GM18907 (cell line): ENCODE measurements around the gene XYLT1.

ENCODE experiments used
- ATAC-seq: cut with Tn5 transposase; IDR thresholded peaks from one replicate; pipeline ENCODE4 v1.9.1; 2021; ENCODE audit warnings: mild to moderate bottlenecking, moderate library complexity; ENCODE audit not compliant: unreplicated experiment

Gene XYLT1

DNA sequence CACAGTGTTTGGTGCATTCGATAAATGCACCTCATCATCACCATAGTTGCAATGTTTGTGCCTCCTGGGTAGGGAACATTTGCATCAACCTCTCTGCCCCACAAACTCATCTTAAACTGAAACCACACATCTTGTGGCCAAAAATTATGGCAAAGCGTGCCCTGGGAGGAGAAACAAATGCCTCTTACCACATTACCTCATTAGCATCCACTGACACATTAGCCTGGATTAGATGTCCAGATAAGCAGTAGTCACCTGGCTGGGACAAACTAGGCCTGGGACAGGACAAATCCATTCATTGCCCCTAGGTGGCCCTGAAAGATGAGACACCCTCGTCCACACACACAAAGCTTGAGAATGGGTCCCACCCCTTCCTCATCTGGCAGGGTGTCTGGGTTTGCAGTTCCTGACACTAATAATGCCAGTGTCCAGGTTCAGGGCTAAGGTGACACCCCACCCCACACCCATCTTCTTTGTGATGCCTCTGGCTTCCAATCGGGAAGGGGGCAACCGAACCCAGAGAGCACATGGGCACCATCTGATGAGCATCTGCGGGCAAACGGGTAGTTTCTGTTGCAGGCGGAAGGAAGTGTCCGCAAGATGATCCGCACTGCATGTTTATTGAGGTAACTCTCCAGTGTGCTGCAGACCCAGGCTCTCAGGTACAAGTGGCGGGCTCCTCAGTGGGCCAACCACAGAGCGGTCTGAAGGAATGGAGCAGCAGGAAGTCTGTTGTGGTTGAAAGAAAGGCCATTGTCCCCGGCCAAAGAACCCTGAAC, 8.6 kb downstream of the XYLT1 start:
- ATAC-seq, result peak; percentile 60

DNA sequence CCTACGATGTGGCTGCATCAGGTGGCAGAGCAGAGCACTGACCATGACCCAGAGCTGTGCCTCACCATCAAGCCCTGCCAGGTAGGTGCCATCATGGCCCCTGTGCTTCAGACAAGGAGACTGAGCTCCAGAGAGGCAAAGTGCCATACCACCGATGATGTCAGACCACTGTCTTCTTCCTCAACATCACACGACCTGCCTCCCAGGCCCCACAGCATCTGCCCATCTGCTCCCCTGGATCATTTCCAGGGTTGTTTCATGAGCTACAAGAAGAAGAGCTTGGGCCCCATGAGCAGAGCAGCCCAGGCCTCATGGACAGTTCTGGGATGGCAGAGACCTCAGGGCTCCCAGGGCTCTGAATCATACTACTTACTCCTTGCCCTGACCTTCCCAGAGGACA, 9.9 kb downstream of the XYLT1 start:
- no peak for ATAC-seq

DNA sequence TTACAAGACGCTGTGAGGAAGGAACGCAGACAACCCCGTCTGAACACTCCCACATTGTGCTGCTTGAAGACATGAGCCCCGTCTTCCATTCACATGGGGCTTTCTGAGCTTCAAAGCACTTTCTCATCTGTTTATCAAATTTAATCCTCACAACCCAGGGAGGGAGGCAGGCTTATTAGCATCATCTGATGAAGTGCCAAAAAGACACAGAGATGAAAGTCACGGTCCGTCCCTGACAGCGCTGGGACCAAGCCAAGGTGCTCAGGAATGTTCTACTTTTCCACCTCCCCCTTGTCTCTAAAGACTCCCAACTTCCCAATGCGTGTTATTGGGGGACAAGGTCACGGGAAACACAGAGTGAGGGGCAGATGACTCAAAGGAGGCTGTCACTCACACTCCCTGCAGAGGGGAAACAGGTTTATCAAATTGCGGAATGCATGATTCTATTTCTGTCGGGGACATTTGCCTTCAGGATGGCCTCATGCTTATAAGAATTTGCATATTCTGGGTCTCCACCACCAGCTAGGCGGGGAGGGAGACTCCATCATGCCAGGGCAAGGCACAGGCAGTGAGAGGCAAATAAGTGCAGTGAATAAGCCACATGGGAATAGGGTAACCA, 10.7 kb downstream of the XYLT1 start:
- ATAC-seq, result no peak

DNA sequence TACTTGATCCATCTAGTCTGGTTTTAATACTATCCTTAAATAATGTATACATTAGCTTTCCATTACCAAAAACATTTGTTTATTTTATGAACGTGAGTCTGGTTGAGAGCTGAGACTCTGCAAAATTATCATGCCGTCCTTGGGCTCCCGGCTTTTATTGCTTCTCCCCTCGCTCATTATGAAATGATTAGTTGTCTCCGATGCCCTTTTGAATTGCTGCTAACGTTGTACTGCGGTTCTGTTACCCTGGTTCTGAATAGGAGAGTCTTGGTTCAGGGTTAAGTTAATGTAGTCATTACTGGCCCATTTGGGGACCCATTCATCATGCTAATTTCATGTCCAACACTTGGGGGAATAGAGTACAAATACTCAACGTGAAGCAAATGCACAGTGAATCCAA, 12.8 kb downstream of the XYLT1 start:
- ATAC-seq, result no peak

DNA sequence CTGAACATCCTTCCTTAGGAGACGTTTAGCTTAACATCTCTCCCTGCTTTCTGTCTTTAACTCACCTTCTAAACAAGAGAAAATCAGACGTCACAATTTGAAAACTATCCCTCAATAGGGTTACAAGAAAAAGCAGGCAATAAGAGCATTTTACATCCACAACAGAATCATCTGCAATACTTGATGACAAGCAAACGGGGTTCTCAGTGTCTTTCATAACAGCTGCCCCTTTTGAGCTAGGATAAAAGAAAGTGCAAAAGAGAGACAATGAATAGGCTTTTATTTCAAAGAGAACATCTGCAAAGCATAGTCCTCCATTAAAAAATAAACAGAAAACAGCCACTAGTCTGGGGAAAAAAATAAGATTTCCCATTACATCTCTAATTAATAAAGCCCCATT, 13.2 kb downstream of the XYLT1 start:
- ATAC-seq, result no peak

DNA sequence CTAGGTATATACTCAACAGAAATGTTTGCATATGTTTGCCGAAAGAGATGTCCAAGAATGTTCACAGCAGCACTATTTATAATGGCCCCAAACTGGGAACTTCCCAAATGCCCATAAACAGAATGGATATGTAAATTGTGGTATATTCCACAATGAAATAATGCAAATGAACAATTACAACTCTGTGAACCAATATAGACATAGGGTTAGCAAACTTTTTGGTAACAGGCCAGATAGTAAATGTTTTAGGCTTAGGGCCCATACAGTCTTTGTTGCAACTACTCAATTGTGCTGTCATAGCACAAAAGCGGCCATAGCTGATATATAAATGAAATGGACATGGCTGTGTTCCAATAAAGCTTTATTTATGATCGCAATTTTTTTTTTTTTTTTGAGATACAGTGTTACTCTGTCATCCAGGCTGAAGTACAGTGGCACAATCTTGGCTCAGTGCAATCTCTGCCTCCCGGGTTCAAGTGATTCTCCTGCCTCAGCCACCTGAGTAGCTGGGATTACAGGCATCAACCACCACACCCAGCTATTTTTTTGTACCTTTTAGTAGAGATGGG, 16.5 kb downstream of the XYLT1 start:
- ATAC-seq, result no peak

DNA sequence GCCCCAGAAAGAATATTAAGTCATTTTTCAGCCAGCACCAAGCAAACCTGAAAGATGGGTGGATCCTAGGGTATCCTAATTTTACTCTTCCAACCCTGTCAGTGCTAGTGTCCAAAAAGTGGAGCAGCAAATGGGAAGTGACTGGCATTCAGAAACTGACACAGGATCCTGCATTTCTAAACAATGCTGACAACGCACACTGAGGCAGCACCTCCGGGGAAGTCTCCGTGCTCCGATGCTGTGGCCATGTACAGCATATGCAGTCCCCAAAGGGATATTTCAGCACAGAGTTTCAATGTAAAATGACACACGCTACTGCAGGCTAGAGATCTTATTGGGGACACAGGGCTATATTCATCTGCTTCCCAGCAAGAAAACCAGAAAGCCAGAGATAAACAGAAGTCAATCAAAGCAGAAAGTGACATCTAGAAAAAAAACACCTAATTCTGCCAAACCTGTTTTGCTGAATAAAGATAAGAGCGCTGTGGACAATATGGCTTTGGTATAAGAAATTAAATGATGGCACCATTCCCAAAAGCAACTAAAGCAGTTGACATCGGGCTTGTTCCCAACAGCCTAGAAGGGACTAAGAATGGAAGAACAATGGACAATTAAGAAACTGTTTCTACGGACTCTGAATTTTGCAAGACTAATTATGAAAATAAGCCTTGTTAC, 17.3 kb downstream of the XYLT1 start:
- no peak for ATAC-seq

DNA sequence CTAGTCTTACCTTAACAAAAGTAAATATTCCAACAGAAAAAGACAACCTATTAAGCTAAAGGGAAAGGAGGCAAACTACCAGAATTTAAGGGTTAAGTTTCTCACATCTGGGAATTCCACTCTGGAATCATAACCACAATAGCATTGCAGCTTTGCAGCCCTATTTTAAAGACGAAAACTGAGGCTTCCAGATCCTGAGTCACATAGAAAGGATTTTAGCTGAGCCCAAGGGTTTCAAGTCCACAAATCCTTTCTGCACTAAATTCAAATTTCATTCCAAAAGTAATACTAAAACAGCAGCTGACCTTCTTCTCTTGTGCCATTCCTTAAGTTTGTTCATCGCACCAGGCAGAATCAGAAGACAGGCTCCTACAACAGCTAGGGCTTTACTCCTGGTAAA, 17.8 kb downstream of the XYLT1 start:
- ATAC-seq, result no peak

DNA sequence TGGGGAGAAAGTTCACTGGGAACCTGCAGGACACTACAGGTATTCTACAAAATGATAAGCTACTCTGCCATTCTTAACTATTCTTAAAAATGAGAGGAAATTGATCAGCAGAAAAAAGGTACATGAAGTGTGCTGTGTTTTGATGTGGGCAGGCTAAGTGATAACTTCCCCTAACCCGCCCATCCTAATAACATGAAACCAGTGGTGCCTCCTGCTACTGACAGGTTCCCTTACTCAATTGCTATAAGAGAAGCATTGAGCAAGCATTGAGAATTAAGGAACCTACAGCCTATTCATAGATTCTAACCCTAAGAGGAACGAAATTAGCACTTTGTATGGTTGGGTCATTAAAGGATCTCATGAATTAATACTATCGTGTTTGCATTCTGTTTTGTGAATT, 18.9 kb downstream of the XYLT1 start:
- no peak for ATAC-seq

DNA sequence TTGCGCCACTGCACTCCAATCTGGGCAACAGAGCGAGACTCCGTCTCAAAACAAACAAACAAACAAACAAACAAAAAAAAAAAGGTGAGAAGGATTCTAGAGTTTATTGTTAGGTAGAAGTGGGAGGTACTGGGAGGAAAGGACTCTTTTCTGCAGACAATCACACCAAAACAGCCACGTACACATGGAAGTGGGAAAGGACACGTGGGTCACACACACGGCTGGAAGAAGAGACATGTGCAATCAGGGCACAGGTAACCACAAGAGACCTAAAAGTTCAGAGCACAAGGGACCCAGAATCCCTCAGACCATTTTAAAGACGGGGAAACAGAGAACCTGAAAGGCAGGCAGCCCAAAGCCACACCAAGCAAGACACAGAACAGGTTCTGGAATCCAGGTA, 20.5 kb downstream of the XYLT1 start:
- ATAC-seq, result no peak

DNA sequence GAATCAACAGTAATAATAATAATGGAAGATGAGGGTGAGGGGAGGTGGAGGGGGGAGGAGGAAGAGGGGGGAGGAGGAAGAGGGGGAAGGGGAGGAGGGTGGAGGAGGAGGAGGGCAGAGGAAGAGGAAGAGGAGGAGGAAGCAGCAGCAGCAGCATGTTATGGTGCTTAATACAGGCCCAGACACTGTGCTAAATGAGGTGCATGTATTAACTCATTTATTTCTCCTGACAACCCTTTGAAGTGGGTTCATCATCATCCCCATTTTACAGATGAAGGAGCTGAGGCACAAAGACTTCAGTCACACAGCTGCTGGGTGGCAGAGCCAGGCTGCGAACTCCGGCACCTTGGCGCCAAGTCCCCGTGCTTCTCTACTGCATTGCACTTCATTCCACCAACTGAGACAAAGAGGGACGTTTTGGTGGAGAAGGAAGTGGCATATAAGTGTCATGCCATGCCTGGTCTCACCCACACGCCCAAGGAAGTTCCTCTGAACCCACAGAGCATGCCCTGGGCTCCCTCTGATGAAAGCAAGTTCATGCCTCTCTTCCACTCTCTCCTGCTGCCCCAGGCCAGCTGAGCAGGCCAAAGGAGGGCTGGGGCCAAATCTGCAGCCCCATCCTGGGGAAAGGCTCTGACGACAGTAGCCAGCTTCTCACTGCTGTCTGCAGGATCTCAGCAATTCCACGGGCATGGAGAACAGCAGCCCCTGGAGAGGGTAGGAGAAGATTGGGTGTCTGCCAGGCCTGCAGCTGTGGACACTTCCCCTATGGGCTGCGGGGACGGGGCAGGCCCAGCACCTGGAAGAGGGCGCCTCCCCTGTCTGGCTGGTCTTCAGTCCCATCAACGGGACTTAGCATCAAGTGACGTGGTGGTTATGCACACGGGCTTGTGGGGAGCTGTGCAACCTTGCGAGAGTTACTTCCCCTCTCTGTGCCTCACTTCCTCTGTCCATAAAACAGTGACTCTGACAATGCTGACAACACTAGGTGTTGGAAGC, 21.8 kb downstream of the XYLT1 start:
- ATAC-seq, result no peak

DNA sequence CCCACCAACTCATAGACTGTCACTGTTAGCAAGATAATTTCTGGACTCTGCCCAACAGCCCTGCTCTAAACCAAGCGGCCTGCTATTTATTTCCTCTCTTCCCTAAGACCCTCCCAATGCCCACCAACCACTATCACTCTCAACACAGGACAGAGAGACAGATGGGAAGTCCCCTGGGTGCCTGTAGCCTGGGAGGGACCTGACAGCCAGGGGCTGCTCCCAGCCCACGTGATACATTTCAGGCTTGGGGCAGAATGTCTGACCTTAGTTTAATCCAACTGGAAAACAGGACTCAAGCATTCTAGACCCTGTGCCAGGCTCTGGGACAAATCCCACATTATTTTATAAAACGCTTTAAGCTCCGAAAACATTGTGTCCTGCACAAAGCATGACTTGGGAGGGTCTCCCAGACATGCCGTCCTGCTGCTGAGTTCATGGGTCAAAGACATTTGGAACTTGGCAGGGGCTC, 23.6 kb downstream of the XYLT1 start:
- ATAC-seq, result no peak

DNA sequence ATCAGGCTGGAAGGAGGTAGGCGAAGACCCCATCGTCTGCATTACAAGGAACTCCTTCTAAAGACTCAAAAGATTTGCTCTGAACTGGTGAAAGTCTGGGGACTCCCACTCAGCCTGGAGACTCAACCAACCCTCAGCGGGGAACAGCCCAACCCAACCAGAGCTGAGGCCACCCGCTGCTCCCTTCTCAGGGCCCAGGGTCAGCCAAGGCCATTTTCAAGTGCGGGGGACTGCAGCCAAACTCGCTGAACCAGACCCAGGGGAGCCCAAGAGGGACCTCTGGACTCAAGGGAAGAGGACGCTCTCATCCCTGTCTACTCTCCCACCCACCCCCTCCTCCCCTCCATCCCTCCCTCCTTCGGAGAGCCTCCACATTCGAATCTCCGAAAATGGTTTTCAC, 24.1 kb downstream of the XYLT1 start:
- ATAC-seq, result no peak

DNA sequence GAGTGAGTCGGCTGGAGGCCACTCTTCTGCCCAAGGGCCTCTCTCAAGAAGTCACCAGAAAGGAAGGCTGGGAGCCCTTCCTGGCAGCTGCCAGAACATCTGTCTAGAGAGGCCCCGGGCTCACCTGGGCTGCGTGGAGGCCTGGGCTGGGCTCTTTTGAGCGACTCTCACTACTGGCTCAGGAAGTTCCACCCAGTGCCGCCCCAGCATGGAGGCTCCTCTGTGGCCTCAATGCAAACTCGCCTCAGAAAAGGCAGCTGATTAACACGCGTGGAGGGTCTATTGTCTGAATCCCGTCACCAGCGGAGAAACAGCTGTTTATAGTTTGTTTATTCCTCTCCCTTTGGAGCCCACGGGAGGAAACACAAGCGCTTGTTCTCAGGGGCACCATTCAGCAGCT, 25.3 kb downstream of the XYLT1 start:
- no peak for ATAC-seq

DNA sequence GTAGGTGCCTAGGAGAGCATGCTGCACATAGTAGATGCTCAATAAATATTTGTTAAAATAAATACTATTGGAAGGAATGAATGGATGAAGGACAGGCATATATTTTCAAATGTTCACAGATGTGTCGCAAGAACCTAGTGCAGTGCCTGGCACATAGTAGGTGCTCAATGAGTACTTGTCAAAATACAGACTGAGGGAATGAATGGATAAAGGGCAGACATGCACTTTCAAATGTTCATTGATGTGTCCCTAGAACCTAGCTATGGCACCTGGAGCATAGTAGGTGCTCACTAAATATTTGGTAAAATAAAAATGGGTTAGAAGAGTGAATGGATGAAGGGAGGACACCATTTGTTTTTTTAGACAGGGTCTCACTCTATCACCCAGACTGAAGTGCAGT, 26.1 kb downstream of the XYLT1 start:
- ATAC-seq, result no peak

DNA sequence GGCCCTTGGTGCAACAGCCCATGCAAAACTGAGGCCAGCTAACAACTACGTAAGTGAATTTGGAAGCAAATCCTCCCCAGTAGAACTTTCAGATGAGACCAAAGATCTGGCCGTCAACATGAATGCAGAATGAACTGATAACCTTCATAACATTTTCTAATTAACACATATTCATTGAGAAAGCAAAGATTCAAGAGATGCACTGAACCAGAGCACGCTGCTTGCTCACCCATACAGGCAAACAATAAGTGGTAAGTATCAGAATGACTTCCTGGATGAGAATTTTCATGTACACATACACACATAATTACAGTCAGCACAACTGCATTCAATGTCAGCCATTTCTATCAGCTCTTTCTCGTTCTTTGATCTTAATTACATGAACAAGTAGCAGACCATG, 30.6 kb downstream of the XYLT1 start:
- ATAC-seq, result no peak

DNA sequence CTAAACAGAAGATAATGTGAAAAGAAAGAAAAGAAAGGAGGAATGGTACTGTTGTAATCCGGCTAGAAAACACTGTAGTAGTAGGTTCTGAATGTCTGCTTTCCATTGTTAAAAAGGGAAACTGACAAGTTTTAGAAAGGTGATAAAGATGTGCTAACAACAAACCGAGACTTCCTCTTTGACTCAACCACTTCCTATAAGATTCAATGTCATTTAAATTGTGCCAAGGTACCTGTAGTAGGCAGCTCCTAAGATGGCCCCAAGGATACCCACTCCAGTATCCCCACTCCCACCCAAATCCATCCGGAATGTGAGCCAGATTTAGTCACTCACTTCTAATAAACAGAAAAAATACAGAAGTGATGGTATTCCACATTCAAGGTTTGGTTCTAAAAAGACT, 31.2 kb downstream of the XYLT1 start:
- no peak for ATAC-seq

DNA sequence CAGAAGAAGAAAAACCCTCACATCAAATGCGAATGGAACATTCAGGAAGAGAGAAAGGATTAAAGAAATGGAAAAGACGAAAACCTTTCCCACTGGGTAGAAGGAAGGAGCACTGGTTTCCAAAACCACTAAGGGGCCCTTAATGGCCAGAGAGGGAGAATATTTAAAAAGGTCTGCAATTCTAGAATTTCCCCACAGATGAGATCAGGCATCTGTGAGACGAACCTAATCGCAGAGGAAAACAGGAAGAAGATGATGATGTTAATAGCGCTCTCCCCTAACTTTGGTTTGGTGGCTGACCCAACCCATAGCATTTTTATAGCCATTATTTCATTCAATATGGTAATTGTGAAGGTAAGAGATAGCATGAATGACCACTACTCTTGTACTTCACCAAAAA, 32.8 kb downstream of the XYLT1 start:
- no peak for ATAC-seq

DNA sequence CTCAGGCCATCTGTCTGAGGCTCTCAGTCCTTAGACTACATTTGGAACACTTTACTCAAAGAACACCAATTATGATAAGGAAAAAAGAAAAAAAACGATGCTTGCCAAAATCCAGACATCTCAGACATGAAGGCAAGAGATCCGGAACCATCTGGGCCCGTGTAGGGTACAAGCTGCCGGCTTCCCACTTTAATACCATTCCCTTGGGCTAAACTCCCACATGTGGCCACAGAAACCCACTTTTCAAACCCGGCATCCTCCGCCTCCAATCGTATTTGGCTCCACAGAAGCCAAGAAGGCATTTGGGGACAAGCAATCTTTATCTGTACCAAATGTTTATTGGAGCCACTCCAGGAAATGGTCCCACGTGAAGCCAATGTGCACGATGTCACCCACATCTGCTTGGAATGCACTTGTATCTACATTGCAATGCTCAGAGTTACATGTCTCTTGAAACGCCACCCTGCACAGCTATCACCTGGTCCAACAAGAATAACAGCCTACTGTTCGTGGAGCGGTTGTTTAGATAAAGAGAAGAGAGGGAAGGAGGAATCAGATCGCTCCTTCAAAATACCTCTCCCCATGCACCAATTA, 33.5 kb downstream of the XYLT1 start:
- no peak for ATAC-seq

DNA sequence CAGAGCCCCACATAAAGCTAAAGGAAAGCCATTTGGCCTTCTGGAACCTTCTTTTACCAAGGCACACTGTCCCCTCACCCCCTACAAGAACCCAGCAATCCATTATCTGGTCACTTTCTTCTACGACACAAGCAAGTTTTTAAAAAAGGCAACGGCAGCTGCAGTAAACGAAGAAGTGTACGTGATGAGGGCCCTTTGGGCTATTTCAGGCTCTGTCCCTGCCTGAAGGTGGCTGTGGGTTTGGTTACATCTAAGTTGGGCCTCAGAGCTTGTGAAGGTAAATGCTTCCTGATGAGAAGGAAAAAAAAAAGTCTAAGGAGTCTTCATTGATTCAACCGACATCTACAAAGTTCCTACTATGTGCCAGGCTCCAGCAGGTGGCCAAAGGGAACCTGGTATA, 35.4 kb downstream of the XYLT1 start:
- no peak for ATAC-seq
